K562 (cell line): ENCODE measurements around the gene C4A. TPM values are rescaled to one million over a fixed set of nuclear protein-coding genes. Genes with fewer than 3 reads are reported as not detected.

Experiments used
- JUND ChIP-seq, 2 experiments: IDR thresholded peaks; 2 replicates in 1 of 2; 3 replicates in 1 of 2; pipeline ENCODE4 v1.6.1; 2011; ENCODE audit warnings: borderline replicate concordance in 2 of 2, low read depth in 2 of 2, low read length in 2 of 2, improper control_type of control experiment in 1 of 2, missing biosample characterization in 1 of 2, missing genetic modification characterization in 1 of 2, missing genetic modification reagents in 1 of 2
- MCM3 ChIP-seq: fragments of 450-650 bp; IDR thresholded peaks from 2 replicates; pipeline ENCODE4 v1.6.1; 2016
- POLR2H ChIP-seq: IDR thresholded peaks from 2 replicates; pipeline ENCODE4 v1.6.1; 2016; ENCODE audit warnings: missing genetic modification characterization, low read depth, mild to moderate bottlenecking, control low read depth, missing compliant biosample characterization, moderate library complexity
- RBM15 ChIP-seq: fragments of 200-400 bp; formaldehyde crosslinking; IDR thresholded peaks from 2 replicates; pipeline ENCODE4 v1.6.1; 2018; ENCODE audit warnings: mild to moderate bottlenecking, low read length, moderate library complexity; ENCODE audit not compliant: insufficient read depth
- SIN3A ChIP-seq, 2 experiments: fragments of 150-350 bp in 1 of 2; IDR thresholded peaks; 2 replicates each; pipeline ENCODE4 v1.6.1; 2011 to 2016; ENCODE audit warnings: borderline replicate concordance in 2 of 2, low read depth in 2 of 2, low read length in 2 of 2, mild to moderate bottlenecking in 2 of 2, moderate library complexity in 2 of 2; ENCODE audit not compliant: control insufficient read depth in 1 of 2
- TAL1 ChIP-seq: fragments of 450-650 bp; IDR thresholded peaks from 2 replicates; pipeline ENCODE4 v1.6.1; 2016; ENCODE audit warnings: mild to moderate bottlenecking
- ZNF324 ChIP-seq: fragments of 250-450 bp; sonication (Bioruptor Pico); IDR thresholded peaks from 2 replicates; pipeline ENCODE4 v1.4.0; 2020; ENCODE audit warnings: mild to moderate bottlenecking
- ZNF699 ChIP-seq: fragments of 250-450 bp; sonication (Bioruptor Pico); IDR thresholded peaks from 2 replicates; pipeline ENCODE4 v1.8.0; 2021; ENCODE audit warnings: mild to moderate bottlenecking, moderate library complexity; ENCODE audit not compliant: insufficient replicate concordance
- polyA plus RNA-seq, 8 experiments: library from polyadenylated mRNA; depleted of rRNA in 4 of 8; stranded (reverse) in 5 of 8; unstranded in 3 of 8; fragments of >200 nt; fragmentation: Nextera tagmentation in 2 of 8; fragmentation: Illumina TruSeq in 1 of 8; extraction: Ambion mirVana in 2 of 8; extraction: Trizol in 1 of 8; gene quantifications; 2 replicates each; pipeline versions ENCODE4 v1.2.1 to v1.2.3, GENCODE V29; 2011 to 2014; ENCODE audit warnings: inconsistent platforms in 1 of 8, missing spikeins in 1 of 8
- total RNA-seq, 7 experiments: library from RNA; depleted of rRNA in 6 of 7; stranded (reverse); fragments of >200 nt in 6 of 7; fragmentation: Illumina TruSeq in 2 of 7; extraction: Trizol in 2 of 7; gene quantifications; 2 replicates each; pipeline versions ENCODE4 v1.2.1 to v1.2.3, GENCODE V29; 2011 to 2021; ENCODE audit warnings: low replicate concordance in 1 of 7
- TF ChIP-seq, protein P1 (sequence below), 2 experiments: IDR thresholded peaks; 2 replicates each; pipeline ENCODE4 v1.6.1; 2011; ENCODE audit warnings: borderline replicate concordance in 1 of 2, control low read depth in 1 of 2, low read depth in 1 of 2, low read length in 1 of 2, mild to moderate bottlenecking in 1 of 2, mixed read lengths in 1 of 2, moderate library complexity in 1 of 2; ENCODE audit not compliant: insufficient read depth in 1 of 2, insufficient read length in 1 of 2, poor library complexity in 1 of 2, severe bottlenecking in 1 of 2; ENCODE audit errors: extremely low read depth in 1 of 2
- TF ChIP-seq, protein P2 (sequence below): fragments of 450-650 bp; formaldehyde crosslinking; IDR thresholded peaks from 2 replicates; pipeline ENCODE4 v1.4.0; 2020; ENCODE audit warnings: mild to moderate bottlenecking, moderate library complexity
- TF ChIP-seq, protein P3 (sequence below): IDR thresholded peaks from 2 replicates; pipeline ENCODE4 v1.6.1; 2012; ENCODE audit warnings: low read depth, low read length, improper control_type of control experiment, borderline replicate concordance
- TF ChIP-seq, protein P4 (sequence below): sonication (generic); formaldehyde crosslinking; IDR thresholded peaks from 2 replicates; pipeline ENCODE4 v1.8.0; 2022; ENCODE audit warnings: missing genetic modification reagents, mild to moderate bottlenecking, moderate library complexity, borderline replicate concordance
- TF ChIP-seq, protein P5 (sequence below): fragments of 450-650 bp; conservative IDR thresholded peaks from 2 replicates; pipeline ENCODE4 v1.6.1; 2016; ENCODE audit warnings: missing genetic modification characterization, low read depth, mild to moderate bottlenecking, control low read depth, missing compliant biosample characterization

The C4A gene
- total and polyA plus RNA-seq, 9 of the 15 experiments (the other 6 are each of a cell fraction or from before 2014, with no cell fraction given): 0.27 to 7.6 (median 5.0) TPM

- TF ChIP-seq POLR2H (tag) (no peak), MCM3 (no peak), ZNF699 (CRISPR knock-in tag) (no peak), TAL1 (peak; percentile 23; the same call in 1 of the 2 replicates), ZNF324 (CRISPR knock-in tag) (no peak), RBM15 (no peak), SIN3A (IDR thresholded peaks at IDR 0.05; ENCODE audit: borderline replicate concordance in 2 of 2, control insufficient read depth in 1 of 2, low read depth in 2 of 2, low read length in 2 of 2) (no peak), JUND (IDR thresholded peaks at IDR 0.05; ENCODE audit: borderline replicate concordance, low read depth, low read length) (peak; percentile 43; the same call in 1 of the 2 replicates), JUND (tag; IDR thresholded peaks at IDR 0.05; ENCODE audit: borderline replicate concordance, low read depth, low read length) (no peak; the same call in 2 of the 3 replicates)
- TF ChIP-seq, protein P1, sequence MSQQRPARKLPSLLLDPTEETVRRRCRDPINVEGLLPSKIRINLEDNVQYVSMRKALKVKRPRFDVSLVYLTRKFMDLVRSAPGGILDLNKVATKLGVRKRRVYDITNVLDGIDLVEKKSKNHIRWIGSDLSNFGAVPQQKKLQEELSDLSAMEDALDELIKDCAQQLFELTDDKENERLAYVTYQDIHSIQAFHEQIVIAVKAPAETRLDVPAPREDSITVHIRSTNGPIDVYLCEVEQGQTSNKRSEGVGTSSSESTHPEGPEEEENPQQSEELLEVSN (IDR thresholded peaks at IDR 0.05; ENCODE audit: borderline replicate concordance in 1 of 2, extremely low read depth in 1 of 2, insufficient read depth in 1 of 2, insufficient read length in 1 of 2, low read depth in 1 of 2, low read length in 1 of 2, poor library complexity in 1 of 2, severe bottlenecking in 1 of 2): peak; percentile 64 to 82
- TF ChIP-seq, protein P2, sequence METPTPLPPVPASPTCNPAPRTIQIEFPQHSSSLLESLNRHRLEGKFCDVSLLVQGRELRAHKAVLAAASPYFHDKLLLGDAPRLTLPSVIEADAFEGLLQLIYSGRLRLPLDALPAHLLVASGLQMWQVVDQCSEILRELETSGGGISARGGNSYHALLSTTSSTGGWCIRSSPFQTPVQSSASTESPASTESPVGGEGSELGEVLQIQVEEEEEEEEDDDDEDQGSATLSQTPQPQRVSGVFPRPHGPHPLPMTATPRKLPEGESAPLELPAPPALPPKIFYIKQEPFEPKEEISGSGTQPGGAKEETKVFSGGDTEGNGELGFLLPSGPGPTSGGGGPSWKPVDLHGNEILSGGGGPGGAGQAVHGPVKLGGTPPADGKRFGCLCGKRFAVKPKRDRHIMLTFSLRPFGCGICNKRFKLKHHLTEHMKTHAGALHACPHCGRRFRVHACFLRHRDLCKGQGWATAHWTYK: peak; percentile 78
- TF ChIP-seq, protein P3, sequence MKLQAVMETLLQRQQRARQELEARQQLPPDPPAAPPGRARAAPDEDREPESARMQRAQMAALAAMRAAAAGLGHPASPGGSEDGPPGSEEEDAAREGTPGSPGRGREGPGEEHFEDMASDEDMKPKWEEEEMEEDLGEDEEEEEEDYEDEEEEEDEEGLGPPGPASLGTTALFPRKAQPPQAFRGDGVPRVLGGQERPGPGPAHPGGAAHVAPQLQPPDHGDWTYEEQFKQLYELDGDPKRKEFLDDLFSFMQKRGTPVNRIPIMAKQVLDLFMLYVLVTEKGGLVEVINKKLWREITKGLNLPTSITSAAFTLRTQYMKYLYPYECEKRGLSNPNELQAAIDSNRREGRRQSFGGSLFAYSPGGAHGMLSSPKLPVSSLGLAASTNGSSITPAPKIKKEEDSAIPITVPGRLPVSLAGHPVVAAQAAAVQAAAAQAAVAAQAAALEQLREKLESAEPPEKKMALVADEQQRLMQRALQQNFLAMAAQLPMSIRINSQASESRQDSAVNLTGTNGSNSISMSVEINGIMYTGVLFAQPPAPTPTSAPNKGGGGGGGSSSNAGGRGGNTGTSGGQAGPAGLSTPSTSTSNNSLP: no peak
- TF ChIP-seq, protein P4, sequence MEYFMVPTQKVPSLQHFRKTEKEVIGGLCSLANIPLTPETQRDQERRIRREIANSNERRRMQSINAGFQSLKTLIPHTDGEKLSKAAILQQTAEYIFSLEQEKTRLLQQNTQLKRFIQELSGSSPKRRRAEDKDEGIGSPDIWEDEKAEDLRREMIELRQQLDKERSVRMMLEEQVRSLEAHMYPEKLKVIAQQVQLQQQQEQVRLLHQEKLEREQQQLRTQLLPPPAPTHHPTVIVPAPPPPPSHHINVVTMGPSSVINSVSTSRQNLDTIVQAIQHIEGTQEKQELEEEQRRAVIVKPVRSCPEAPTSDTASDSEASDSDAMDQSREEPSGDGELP (CRISPR knock-in tag): no peak; the same call in 1 of the 2 replicates
- TF ChIP-seq, protein P5, sequence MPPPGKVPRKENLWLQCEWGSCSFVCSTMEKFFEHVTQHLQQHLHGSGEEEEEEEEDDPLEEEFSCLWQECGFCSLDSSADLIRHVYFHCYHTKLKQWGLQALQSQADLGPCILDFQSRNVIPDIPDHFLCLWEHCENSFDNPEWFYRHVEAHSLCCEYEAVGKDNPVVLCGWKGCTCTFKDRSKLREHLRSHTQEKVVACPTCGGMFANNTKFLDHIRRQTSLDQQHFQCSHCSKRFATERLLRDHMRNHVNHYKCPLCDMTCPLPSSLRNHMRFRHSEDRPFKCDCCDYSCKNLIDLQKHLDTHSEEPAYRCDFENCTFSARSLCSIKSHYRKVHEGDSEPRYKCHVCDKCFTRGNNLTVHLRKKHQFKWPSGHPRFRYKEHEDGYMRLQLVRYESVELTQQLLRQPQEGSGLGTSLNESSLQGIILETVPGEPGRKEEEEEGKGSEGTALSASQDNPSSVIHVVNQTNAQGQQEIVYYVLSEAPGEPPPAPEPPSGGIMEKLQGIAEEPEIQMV (tag): no peak
Measured at GRCh38 chr6:32045811-32046449, 64.1 kb downstream of the C4A start (continued).
